Left renal pelvis (tissue), 4 donors: ENCODE data around the gene NCR2. TPM values are rescaled to one million over a fixed set of nuclear protein-coding genes. Genes with fewer than 3 reads are reported as not detected.

Source experiments
- DNase-seq, 4 donors: peaks; one replicate each; pipeline ENCODE4 v3.0.0-alpha.2; 2013; ENCODE audit warnings: low read depth in 4 of 4, low spot score in 3 of 4
- polyA plus RNA-seq, 4 donors: library from polyadenylated mRNA; unstranded; fragments of 120-200 nt; gene quantifications; one replicate each; pipeline ENCODE4 v1.2.1, GENCODE V29; 2013; ENCODE audit not compliant: insufficient read length in 4 of 4

NCR2 gene
- polyA plus RNA-seq, 4 donors = not detected

GRCh38 chr6:41327177-41327576 lies 8.2 kb upstream of the NCR2 start:
- DNase-seq = no peak

GRCh38 chr6:41331401-41332150 lies 3.8 kb upstream of the NCR2 start:
- no peak for DNase-seq

- DNase-seq = no peak
Observed at GRCh38 chr6:41332241-41332640, 3.2 kb upstream of the NCR2 start.

GRCh38 chr6:41332842-41333736 lies 2.3 kb upstream of the NCR2 start:
- no peak for DNase-seq

- DNase-seq = no peak
Observed at GRCh38 chr6:41334482-41335040, 847 bp upstream of the NCR2 start.

- no peak for DNase-seq
Observed at GRCh38 chr6:41335943-41336342, 535 bp downstream of the NCR2 start.

GRCh38 chr6:41336824-41337223 lies 1.4 kb downstream of the NCR2 start:
- no peak for DNase-seq

GRCh38 chr6:41337709-41338108 lies 2.3 kb downstream of the NCR2 start:
- no peak for DNase-seq

- no peak for DNase-seq
Observed at GRCh38 chr6:41338659-41339058, 3.3 kb downstream of the NCR2 start.

GRCh38 chr6:41341580-41341979 lies 6.2 kb downstream of the NCR2 start:
- no peak for DNase-seq

- DNase-seq = no peak
Observed at GRCh38 chr6:41342241-41342640, 6.8 kb downstream of the NCR2 start.

GRCh38 chr6:41343641-41344187 lies 8.3 kb downstream of the NCR2 start:
- DNase-seq = no peak

GRCh38 chr6:41344876-41345275 lies 9.5 kb downstream of the NCR2 start:
- no peak for DNase-seq

- no peak for DNase-seq
Observed at GRCh38 chr6:41345901-41346300, 10.5 kb downstream of the NCR2 start.

- no peak for DNase-seq
Observed at GRCh38 chr6:41346441-41346840, 11.0 kb downstream of the NCR2 start.

- no peak for DNase-seq
Observed at GRCh38 chr6:41347378-41348050, 12.1 kb downstream of the NCR2 start.

- no peak for DNase-seq
Observed at GRCh38 chr6:41348934-41349333, 13.5 kb downstream of the NCR2 start.

- no peak for DNase-seq
Observed at GRCh38 chr6:41352396-41352795, 17.0 kb downstream of the NCR2 start.

GRCh38 chr6:41352907-41353306 lies 17.5 kb downstream of the NCR2 start:
- no peak for DNase-seq

- no peak for DNase-seq
Observed at GRCh38 chr6:41353333-41353732, 17.9 kb downstream of the NCR2 start.

GRCh38 chr6:41355952-41356351 lies 20.5 kb downstream of the NCR2 start:
- DNase-seq = no peak
